Muscle of back (tissue), 11 donors: ENCODE results near the gene SRP68. TPM values are rescaled to one million over a fixed set of nuclear protein-coding genes. Genes with fewer than 3 reads are reported as not detected.

Experiments used
- DNase-seq, 3 donors: peaks; one replicate each; pipeline versions ENCODE4 v3.0.0 to v3.0.0-alpha.2; 2013
- polyA plus RNA-seq, 10 donors: library from polyadenylated mRNA; unstranded; fragments of 120-200 nt; gene quantifications; one replicate each; pipeline ENCODE4 v1.2.1, GENCODE V29; 2013; ENCODE audit not compliant: insufficient read length in 10 of 10

SRP68 gene
- polyA plus RNA-seq, 10 donors, result 62.0 to 92.5 (median 78.8) TPM

DNA sequence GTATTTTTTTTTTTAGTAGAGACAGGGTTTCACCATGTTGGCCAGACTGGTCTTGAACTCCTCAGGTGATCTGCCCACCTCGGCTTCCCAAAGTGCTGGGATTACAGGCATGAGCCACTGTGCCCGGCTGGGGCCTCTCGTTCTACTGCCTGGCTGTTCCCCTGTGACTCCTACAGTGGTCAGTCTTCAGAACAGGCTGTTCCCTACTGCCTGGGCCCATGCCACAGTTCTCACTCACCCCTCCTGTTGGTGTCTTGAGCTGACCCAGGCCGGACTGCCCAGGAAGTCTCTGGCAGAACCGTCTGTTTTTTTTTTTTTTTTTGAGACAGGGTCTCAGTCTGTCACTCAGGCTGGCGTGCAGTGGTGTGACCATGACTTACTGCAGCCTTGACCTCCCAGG, 68.4 kb downstream of the SRP68 start:
- no peak for DNase-seq

DNA sequence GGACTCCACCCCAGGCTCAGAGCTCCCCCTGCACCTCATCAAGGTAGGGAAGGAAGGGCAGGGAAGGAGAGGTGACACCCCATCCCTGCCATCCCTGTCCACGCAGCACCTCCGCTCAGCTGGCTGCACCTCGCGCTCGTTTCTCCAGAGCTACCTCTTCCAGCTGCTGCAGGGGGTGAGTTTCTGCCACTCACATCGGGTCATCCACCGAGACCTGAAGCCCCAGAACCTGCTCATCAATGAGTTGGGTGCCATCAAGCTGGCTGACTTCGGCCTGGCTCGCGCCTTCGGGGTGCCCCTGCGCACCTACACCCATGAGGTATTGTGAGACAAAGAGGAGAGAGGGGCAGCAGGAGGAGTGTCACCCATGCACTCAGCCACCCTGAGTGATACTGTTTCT, 70.2 kb downstream of the SRP68 start:
- no peak for DNase-seq

DNA sequence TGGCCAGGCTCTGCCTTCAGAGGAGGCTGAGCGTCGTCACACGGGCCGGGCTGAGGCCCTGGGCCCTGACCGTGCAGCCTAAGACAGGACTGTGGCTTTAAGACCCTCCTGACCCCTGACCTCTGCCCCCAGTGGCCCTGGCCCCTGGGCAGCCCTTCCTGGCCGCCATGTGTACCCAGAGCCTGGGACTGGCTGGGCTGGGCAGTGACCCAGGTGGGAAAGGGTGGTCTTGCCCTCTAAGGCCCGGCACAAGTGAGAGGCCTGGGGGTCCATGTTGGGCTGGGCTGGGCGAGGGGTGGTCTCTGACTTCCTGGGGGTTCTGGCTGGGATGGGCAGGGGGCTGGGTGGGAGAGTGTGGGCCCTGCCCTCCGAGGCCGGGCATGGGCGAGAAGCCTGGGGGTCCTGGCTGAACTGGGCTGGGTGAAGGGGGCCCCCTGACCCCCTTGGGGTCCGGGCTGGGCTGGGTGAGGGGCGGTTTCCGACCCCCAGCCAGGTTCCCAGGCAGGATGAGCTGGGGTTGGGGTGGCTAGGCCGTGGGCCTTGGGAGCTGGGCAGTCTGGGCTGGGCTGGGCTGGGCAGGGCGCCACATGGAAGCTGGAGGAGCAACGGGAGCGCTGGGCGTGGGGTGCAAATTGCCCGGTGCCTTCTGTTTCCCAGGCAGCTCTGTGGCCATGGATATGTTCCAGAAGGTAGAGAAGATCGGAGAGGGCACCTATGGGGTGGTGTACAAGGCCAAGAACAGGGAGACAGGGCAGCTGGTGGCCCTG, 71.4 kb downstream of the SRP68 start, which contains the start of gene CDK3:
TSS of gene CDK3 (plus strand) at position 101 of the 767 bp plus-strand sequence. CDS start at position 672, 571 bp downstream.
- DNase-seq, result no peak

DNA sequence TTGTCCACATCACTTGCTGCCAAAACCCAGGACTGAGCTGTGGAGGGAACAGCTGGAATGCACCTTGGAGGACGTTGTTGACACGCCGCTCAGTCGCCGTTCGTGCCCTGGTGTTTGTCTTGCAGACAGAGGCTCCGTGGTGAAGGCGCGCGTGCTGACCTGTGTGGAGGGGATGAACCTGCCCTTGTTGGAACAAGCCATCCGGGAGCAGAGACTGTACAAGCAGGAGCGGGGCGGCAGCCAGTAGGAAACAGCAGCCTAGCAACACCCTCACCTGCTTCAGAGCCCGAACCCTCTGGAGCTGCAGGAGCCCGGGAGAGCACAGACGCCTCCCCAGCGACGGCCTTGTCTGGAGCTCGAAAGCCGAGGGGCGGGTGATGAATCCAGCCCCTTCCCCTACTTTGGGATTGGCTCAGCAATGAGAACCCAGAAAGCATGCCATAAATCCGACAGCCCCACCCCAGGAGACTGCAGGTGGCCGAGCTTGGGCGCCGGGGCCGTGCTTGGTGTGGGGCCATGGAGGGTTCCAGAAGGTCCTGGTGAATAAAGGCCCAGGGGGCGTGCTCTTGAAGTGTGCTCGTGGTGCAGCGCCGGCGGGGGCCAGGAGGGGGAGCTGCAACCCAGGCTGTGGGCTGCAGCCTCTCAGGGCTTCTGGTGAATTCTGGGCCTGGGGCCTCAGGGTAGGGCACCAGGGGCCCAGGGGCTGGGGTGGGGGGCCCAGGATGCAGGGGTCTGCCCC, 72.1 kb downstream of the SRP68 start:
- DNase-seq, result no peak

DNA sequence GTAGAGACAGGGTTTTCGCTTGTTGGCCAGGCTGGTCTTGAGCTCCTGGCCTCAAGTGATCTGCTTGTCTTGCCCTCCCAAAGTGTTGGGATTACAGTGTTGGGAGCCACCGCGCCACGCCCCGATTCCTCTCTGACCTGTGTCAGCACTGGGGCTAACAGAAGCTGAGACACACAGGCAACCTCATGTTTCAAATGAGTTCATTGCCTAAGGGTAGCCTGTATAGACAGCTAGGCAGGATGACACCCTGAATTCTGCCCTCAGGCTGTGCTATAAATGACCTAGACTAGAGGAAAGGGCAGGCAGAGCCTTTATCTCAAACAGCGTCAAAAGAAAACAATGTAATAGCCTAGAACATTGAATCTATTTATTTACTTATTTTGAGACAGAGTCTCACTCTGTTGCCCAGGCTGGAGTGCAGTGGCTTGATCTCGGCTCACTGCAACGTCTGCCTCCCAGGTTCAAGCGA, 74.0 kb downstream of the SRP68 start:
- no peak for DNase-seq

DNA sequence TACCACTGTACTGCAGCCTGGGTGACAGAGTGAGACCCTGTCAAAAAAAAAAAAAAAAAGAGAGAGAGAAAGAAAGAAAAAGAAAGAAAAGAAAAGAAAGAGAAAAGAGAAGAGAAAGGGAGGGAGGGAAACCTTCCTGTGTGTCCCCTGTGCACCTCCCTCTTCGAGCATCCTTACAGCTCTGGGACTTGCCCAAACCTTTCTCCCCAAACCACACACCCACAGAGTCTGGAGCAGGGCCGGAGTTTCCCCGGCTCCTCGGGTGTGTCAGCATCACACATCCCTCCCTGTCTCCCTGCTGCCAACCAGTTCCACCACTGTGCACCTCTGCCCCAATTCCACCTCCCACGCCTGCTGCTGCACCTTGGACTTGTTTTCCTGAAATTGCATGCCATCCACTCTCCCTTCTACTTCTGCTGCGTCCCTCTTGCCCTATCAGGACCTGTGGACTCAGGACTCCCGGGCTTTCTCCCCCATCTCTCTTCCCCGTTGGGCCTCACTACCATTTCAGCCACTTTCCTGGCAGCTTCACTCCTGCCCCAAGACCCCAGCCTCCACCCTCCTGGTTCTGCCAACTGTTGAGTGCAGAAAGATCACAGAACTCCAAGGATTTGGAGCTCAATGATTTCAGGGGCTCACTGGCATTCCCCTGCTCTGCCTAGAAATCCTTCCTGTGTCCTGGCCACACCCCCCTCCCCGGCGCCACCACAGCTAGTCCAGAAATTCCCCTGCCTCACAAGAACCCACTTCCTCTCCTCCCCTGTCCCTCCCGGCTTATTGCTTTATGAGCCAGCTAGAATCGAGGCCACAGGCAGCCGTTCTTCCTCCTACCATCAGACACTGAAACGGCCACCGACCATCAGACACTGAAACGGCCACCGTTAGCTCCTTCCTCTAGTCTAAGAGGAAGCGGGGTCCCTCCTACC, 75.4 kb downstream of the SRP68 start:
- DNase-seq, result peak in 1 of 3 donors; percentile 49

DNA sequence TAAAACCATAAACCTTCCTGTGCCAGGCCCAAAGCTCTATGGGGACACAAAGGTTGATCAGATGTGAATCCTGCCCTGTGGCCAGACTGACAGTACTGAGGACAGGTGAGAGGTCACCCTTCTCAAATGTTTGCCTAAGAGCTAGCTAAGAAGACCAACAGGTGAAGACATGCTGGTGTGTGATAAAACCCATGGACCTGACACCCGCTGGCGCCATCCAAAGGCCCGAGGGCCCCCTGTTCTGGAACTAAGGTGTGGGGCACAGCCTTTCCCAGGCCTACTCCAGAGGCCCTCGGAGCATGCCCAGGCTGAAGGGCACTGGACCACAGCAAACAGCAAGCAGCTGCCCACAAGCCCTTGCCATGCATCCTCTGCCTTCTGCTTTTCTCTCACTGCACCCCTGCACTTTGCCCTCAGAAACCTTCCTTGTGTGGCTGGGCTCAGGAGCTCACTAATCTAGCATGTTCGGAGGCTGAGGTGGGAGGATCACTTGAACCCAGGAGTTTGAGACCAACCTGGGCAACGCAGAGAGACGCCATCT, 76.9 kb downstream of the SRP68 start:
- no peak for DNase-seq

DNA sequence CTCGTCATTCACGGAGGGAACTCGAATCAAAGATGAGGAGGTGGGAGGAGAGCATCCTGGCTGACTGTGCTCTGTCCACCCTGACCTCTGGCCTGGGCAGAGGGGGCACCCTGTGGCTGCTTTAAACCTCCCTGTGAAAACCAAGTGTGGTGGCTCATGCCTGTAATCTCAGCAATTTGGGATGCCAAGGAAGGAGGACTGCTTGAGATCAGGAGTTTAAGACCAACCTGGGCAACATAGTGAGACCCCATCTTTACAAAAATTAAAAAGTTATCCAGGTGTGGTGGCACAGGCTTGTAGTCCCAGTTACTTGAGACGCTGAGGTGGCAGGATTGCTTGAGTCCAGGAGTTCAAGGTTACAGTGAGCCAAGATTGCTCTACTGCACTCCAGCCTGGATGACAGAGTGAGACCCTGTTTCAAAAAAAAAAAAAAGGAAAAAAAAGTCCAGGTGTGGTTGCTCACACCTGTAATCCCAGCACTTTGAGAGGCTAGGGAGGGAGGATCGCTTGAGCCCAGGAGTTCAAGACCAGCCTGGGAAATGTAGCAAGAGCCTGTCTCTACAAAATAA, 77.4 kb downstream of the SRP68 start:
- no peak for DNase-seq

DNA sequence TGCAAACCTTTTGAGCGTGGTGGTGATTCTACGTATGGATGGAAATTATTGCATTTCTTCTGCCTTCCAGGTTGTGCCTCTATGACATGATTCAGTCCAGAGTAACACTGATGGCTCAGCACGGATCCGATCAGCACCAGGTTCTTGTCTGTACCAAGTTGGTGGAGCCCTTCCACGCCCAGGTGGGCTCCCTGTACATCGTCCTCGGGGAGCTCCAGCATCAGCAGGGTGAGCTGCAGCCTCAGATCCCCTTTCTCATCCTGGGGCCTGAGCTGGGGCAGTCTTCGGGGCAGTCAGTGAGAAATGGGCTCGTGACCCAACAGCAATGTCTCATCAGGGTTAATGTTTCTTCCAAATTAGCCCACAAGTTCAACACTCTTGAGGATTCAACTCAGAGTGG, 80.9 kb downstream of the SRP68 start:
- DNase-seq, result no peak

Other genes starting within 250 kb of the SRP68 start
- 1 to 10 TPM; 2.5 to 6.8 (median 4.3) TPM for gene UNC13D, start 228.1 kb downstream of the SRP68 start, polyA plus RNA-seq
- gene WBP2, start 217.2 kb downstream of the SRP68 start, polyA plus RNA-seq, result 10 to 100 TPM; 46.3 to 57.8 (median 51.4) TPM
- gene TRIM47, start 193.9 kb downstream of the SRP68 start, polyA plus RNA-seq, result 10 to 100 TPM; 15.3 to 27.2 (median 21.3) TPM
- 10 to 100 TPM in 9 of 10 donors, 1 to 10 TPM in 1; 9.2 to 20.8 (median 13.9) TPM for gene TRIM65, start 175.6 kb downstream of the SRP68 start, polyA plus RNA-seq
- gene MRPL38, start 167.6 kb downstream of the SRP68 start, polyA plus RNA-seq, result 10 to 100 TPM; 52.9 to 67.8 (median 63.9) TPM
- 1 to 10 TPM; 3.1 to 7.9 (median 6.2) TPM for gene FBF1, start 131.5 kb downstream of the SRP68 start, polyA plus RNA-seq
- 10 to 100 TPM; 14.2 to 22.4 (median 18.5) TPM for gene ACOX1, start 93.4 kb downstream of the SRP68 start, polyA plus RNA-seq
- gene TEN1, start 93.3 kb downstream of the SRP68 start, polyA plus RNA-seq, result 10 to 100 TPM in 9 of 10 donors, 1 to 10 TPM in 1; 8.5 to 20.2 (median 14.0) TPM
- 10 to 100 TPM in 1 of 10 donors, 1 to 10 TPM in 9; 3.9 to 12.1 (median 7.1) TPM for gene CDK3, start 71.7 kb downstream of the SRP68 start, polyA plus RNA-seq
- 10 to 100 TPM in 2 of 10 donors, under 1 TPM in 7, not detected in 1; 0.11 to 12.4 (median 0.18) TPM for gene EVPL, start 45.2 kb downstream of the SRP68 start, polyA plus RNA-seq
- gene GALR2, start 2.3 kb upstream of the SRP68 start, polyA plus RNA-seq, result not detected
- 10 to 100 TPM in 3 of 10 donors, 1 to 10 TPM in 7; 1.7 to 17.8 (median 6.9) TPM for gene ZACN, start 6.7 kb upstream of the SRP68 start, polyA plus RNA-seq
- gene EXOC7, start 31.3 kb upstream of the SRP68 start, polyA plus RNA-seq, result 100 to 1,000 TPM in 1 of 10 donors, 10 to 100 TPM in 9; 63.9 to 103 (median 82.0) TPM
- gene FOXJ1, start 68.7 kb upstream of the SRP68 start, polyA plus RNA-seq, result under 1 TPM in 7 of 10 donors, not detected in 3; 0.05 to 0.41 (median 0.12) TPM
- gene RNF157, start 168.0 kb upstream of the SRP68 start, polyA plus RNA-seq, result 10 to 100 TPM in 5 of 10 donors, 1 to 10 TPM in 5; 5.6 to 15.7 (median 9.8) TPM
- gene UBALD2, start 192.8 kb upstream of the SRP68 start, polyA plus RNA-seq, result 10 to 100 TPM; 11.9 to 20.7 (median 16.8) TPM
- 1 to 10 TPM; 2.1 to 4.7 (median 3.4) TPM for gene QRICH2, start 235.8 kb upstream of the SRP68 start, polyA plus RNA-seq